WTC11 (cell line): Measurements from ENCODE around the gene TRIOBP.

Source experiments
- CREM ChIP-seq: sonication (generic); formaldehyde crosslinking; IDR thresholded peaks from 2 replicates; pipeline ENCODE4 v1.8.1; 2022; ENCODE audit warnings: mild to moderate bottlenecking, missing genetic modification reagents, moderate library complexity
- CTCF ChIP-seq: fragments of 200-600 bp; IDR thresholded peaks from 2 replicates; pipeline ENCODE4 v1.8.0; 2022; ENCODE audit warnings: antibody characterized with exemption
- E2F5 ChIP-seq: sonication (generic); formaldehyde crosslinking; IDR thresholded peaks from 2 replicates; pipeline ENCODE4 v1.8.1; 2022; ENCODE audit warnings: mild to moderate bottlenecking, moderate library complexity, missing genetic modification reagents
- FOXJ3 ChIP-seq: sonication (generic); formaldehyde crosslinking; IDR thresholded peaks from 2 replicates; pipeline ENCODE4 v1.9.0; 2021; ENCODE audit warnings: missing genetic modification reagents, mild to moderate bottlenecking, borderline replicate concordance
- GABPB1 ChIP-seq: sonication (generic); formaldehyde crosslinking; IDR thresholded peaks from 2 replicates; pipeline ENCODE4 v1.8.1; 2023; ENCODE audit warnings: mild to moderate bottlenecking, missing genetic modification reagents
- GRHL2 ChIP-seq: fragments of 250-450 bp; sonication (Bioruptor Pico); IDR thresholded peaks from 2 replicates; pipeline ENCODE4 v1.8.0; 2022; ENCODE audit warnings: mild to moderate bottlenecking, moderate library complexity; ENCODE audit not compliant: insufficient replicate concordance, severe bottlenecking
- HMGA2 ChIP-seq: fragments of 250-450 bp; sonication (Bioruptor Pico); IDR thresholded peaks from 2 replicates; pipeline ENCODE4 v1.4.0; 2021; ENCODE audit warnings: mild to moderate bottlenecking, moderate library complexity
- MAX ChIP-seq: sonication (generic); formaldehyde crosslinking; IDR thresholded peaks from 2 replicates; pipeline ENCODE4 v1.8.0; 2022; ENCODE audit warnings: mild to moderate bottlenecking, missing genetic modification reagents
- MLX ChIP-seq: sonication (generic); formaldehyde crosslinking; IDR thresholded peaks from 2 replicates; pipeline ENCODE4 v1.8.1; 2023; ENCODE audit warnings: mild to moderate bottlenecking, missing genetic modification reagents, moderate library complexity
- NFE2L1 ChIP-seq: sonication (generic); formaldehyde crosslinking; IDR thresholded peaks from 2 replicates; pipeline ENCODE4 v1.8.1; 2023; ENCODE audit warnings: missing genetic modification reagents
- PRDM15 ChIP-seq: sonication (generic); formaldehyde crosslinking; IDR thresholded peaks from 2 replicates; pipeline ENCODE4 v1.8.0; 2022; ENCODE audit warnings: missing genetic modification reagents
- USF2 ChIP-seq: sonication (generic); formaldehyde crosslinking; IDR thresholded peaks from 2 replicates; pipeline ENCODE4 v1.8.1; 2023; ENCODE audit warnings: mild to moderate bottlenecking, missing genetic modification reagents, moderate library complexity
- ZNF138 ChIP-seq: sonication (generic); formaldehyde crosslinking; conservative IDR thresholded peaks from 2 replicates; pipeline ENCODE4 v1.8.1; 2022; ENCODE audit warnings: mild to moderate bottlenecking, moderate library complexity, missing genetic modification reagents
- ZNF281 ChIP-seq: sonication (generic); formaldehyde crosslinking; IDR thresholded peaks from 2 replicates; pipeline ENCODE4 v1.8.0; 2023; ENCODE audit warnings: mild to moderate bottlenecking, missing genetic modification reagents

- no peak for TF ChIP-seq GABPB1 (CRISPR knock-in tag)
- no peak for TF ChIP-seq ZNF281 (CRISPR knock-in tag)
- TF ChIP-seq GRHL2 (CRISPR knock-in tag): no peak
- no peak for TF ChIP-seq CTCF
- TF ChIP-seq E2F5: no peak
- TF ChIP-seq MAX: no peak
- no peak for TF ChIP-seq ZNF138 (CRISPR knock-in tag)
- TF ChIP-seq MLX: no peak
- no peak for TF ChIP-seq HMGA2 (CRISPR knock-in tag)
- TF ChIP-seq PRDM15 (CRISPR knock-in tag): no peak
- no peak for TF ChIP-seq USF2 (CRISPR knock-in tag)
- TF ChIP-seq CREM: no peak
- no peak for TF ChIP-seq FOXJ3 (CRISPR knock-in tag)
- no peak for TF ChIP-seq NFE2L1 (CRISPR knock-in tag)
Measured at GRCh38 chr22:37647317-37647716, 49.5 kb upstream of the TRIOBP start.
